H9 (cell line): ENCODE measurements around the gene SLC22A2. TPM values are rescaled to one million over a fixed set of nuclear protein-coding genes. Genes with fewer than 3 reads are reported as not detected.

ENCODE experiments used
- DNase-seq: peaks from one replicate; pipeline ENCODE4 v3.0.0-alpha.2; 2017
- H2AFZ ChIP-seq: one replicate; pipeline ENCODE4 v1.6.1; 2013; ENCODE audit warnings: mild to moderate bottlenecking, low read length, control low read depth, moderate library complexity
- H2AK5ac ChIP-seq: 2 replicates; pipeline ENCODE4 v1.6.1; 2013; ENCODE audit warnings: low read length, control low read depth, mixed read lengths; ENCODE audit not compliant: insufficient read length
- H2BK120ac ChIP-seq: one replicate; pipeline ENCODE4 v1.6.1; 2013; ENCODE audit warnings: low read depth, mild to moderate bottlenecking, low read length, control low read depth, inconsistent platforms; ENCODE audit not compliant: poor library complexity, severe bottlenecking
- H2BK12ac ChIP-seq: 2 replicates; pipeline ENCODE4 v1.6.1; 2013; ENCODE audit warnings: low read length, control low read depth, mixed read lengths, low read depth; ENCODE audit not compliant: insufficient read length
- H2BK15ac ChIP-seq: 2 replicates; pipeline ENCODE4 v1.6.1; 2013; ENCODE audit warnings: low read depth, low read length, control low read depth
- H2BK20ac ChIP-seq: one replicate; pipeline ENCODE4 v1.6.1; 2013; ENCODE audit warnings: low read depth, mild to moderate bottlenecking, low read length, control low read depth, inconsistent platforms; ENCODE audit not compliant: poor library complexity, severe bottlenecking
- H2BK5ac ChIP-seq: 2 replicates; pipeline ENCODE4 v1.6.1; 2013; ENCODE audit warnings: low read length, control low read depth, mixed read lengths; ENCODE audit not compliant: insufficient read length
- H3K14ac ChIP-seq: 2 replicates; pipeline ENCODE4 v1.6.1; 2013; ENCODE audit warnings: low read length, control low read depth; ENCODE audit not compliant: insufficient read depth
- H3K18ac ChIP-seq: 2 replicates; pipeline ENCODE4 v1.6.1; 2013; ENCODE audit warnings: low read depth, mild to moderate bottlenecking, mixed read lengths, low read length, control low read depth; ENCODE audit not compliant: insufficient read length
- H3K23ac ChIP-seq: 2 replicates; pipeline ENCODE4 v1.6.1; 2013; ENCODE audit warnings: low read length, control low read depth, mixed read lengths, low read depth; ENCODE audit not compliant: insufficient read length
- H3K23me2 ChIP-seq: 2 replicates; pipeline ENCODE4 v1.6.1; 2013; ENCODE audit warnings: low read depth, mild to moderate bottlenecking, mixed read lengths, low read length, control low read depth; ENCODE audit not compliant: insufficient read length, poor library complexity, severe bottlenecking
- H3K27ac ChIP-seq: 2 replicates; pipeline ENCODE4 v1.5.1; 2013; ENCODE audit warnings: low read length, control low read depth, mixed read lengths, low read depth; ENCODE audit not compliant: insufficient read length
- H3K27me3 ChIP-seq: 2 replicates; pipeline ENCODE4 v1.6.1; 2013; ENCODE audit warnings: low read length, control low read depth, inconsistent platforms; ENCODE audit not compliant: insufficient read depth
- H3K4ac ChIP-seq: 2 replicates; pipeline ENCODE4 v1.6.1; 2013; ENCODE audit warnings: low read depth, mild to moderate bottlenecking, control low read depth, inconsistent platforms, low read length, moderate library complexity
- H3K4me1 ChIP-seq: 2 replicates; pipeline ENCODE4 v1.6.1; 2013; ENCODE audit warnings: low read length, control low read depth, inconsistent platforms; ENCODE audit not compliant: insufficient read depth
- H3K4me2 ChIP-seq: 2 replicates; pipeline ENCODE4 v1.6.1; 2013; ENCODE audit warnings: low read length, control low read depth, mixed read lengths; ENCODE audit not compliant: insufficient read length, insufficient read depth
- H3K56ac ChIP-seq: 2 replicates; pipeline ENCODE4 v1.6.1; 2013; ENCODE audit warnings: low read depth, mild to moderate bottlenecking, mixed read lengths, low read length, control low read depth; ENCODE audit not compliant: insufficient read length
- H3K79me1 ChIP-seq: 2 replicates; pipeline ENCODE4 v1.6.1; 2013; ENCODE audit warnings: low read depth, mild to moderate bottlenecking, moderate library complexity, low read length, control low read depth, inconsistent platforms; ENCODE audit not compliant: insufficient read depth, poor library complexity, severe bottlenecking
- H3K79me2 ChIP-seq: 2 replicates; pipeline ENCODE4 v1.6.1; 2013; ENCODE audit warnings: low read length, control low read depth, inconsistent platforms; ENCODE audit not compliant: insufficient read depth
- H3K9ac ChIP-seq: 2 replicates; pipeline ENCODE4 v1.6.1; 2013; ENCODE audit warnings: low read length, control low read depth, mixed read lengths; ENCODE audit not compliant: insufficient read length; ENCODE audit errors: extremely low read depth
- H3K9me3 ChIP-seq: one replicate; pipeline ENCODE4 v1.6.1; 2013; ENCODE audit warnings: low read depth, low read length, inconsistent platforms; ENCODE audit not compliant: control insufficient read depth
- H3T11ph ChIP-seq: one replicate; pipeline ENCODE4 v1.6.1; 2013; ENCODE audit warnings: mild to moderate bottlenecking, low read length, control low read depth, inconsistent platforms
- H4K20me1 ChIP-seq: one replicate; pipeline ENCODE4 v1.6.1; 2013; ENCODE audit not compliant: control insufficient read depth, insufficient read length, insufficient read depth
- H4K5ac ChIP-seq: 2 replicates; pipeline ENCODE4 v1.6.1; 2013; ENCODE audit warnings: low read depth, mild to moderate bottlenecking, mixed read lengths, low read length, control low read depth; ENCODE audit not compliant: insufficient read length
- H4K8ac ChIP-seq: replicated peaks from 2 replicates; pipeline ENCODE4 v1.6.1; 2013; ENCODE audit warnings: low read length, control low read depth, mixed read lengths, low read depth; ENCODE audit not compliant: insufficient read length
- H4K91ac ChIP-seq: 2 replicates; pipeline ENCODE4 v1.6.1; 2013; ENCODE audit warnings: low read depth, mild to moderate bottlenecking, moderate library complexity, mixed read lengths, low read length, control low read depth; ENCODE audit not compliant: insufficient read length
- H3K27ac Mint-ChIP-seq, 3 experiments: 2 replicates in 2 of 3; 3 replicates in 1 of 3; pipeline ENCODE4 v1.8.0; 2020 to 2021; ENCODE audit warnings: mixed read lengths in 3 of 3, mild to moderate bottlenecking in 1 of 3, moderate library complexity in 1 of 3
- H3K27me3 Mint-ChIP-seq: 2 replicates; pipeline ENCODE4 v1.8.0; 2021; ENCODE audit warnings: low read depth, mild to moderate bottlenecking, moderate library complexity, mixed read lengths
- H3K36me3 Mint-ChIP-seq, 3 experiments: 2 replicates in 2 of 3; 3 replicates in 1 of 3; pipeline ENCODE4 v1.8.0; 2020 to 2021; ENCODE audit warnings: low read depth in 3 of 3, mixed read lengths in 3 of 3; ENCODE audit not compliant: insufficient read depth in 1 of 3
- H3K4me1 Mint-ChIP-seq, 2 experiments: 2 replicates each; pipeline ENCODE4 v1.8.0; 2020; ENCODE audit warnings: mixed read lengths in 2 of 2
- H3K4me3 Mint-ChIP-seq, 2 experiments: 2 replicates in 1 of 2; 3 replicates in 1 of 2; pipeline ENCODE4 v1.8.0; 2020 to 2021; ENCODE audit warnings: mild to moderate bottlenecking in 2 of 2, mixed read lengths in 2 of 2, moderate library complexity in 1 of 2
- H3K9me3 Mint-ChIP-seq, 2 experiments: 2 replicates in 1 of 2; 3 replicates in 1 of 2; pipeline ENCODE4 v1.8.0; 2020; ENCODE audit warnings: mild to moderate bottlenecking in 2 of 2, mixed read lengths in 2 of 2, moderate library complexity in 1 of 2
- WGBS: extraction: QIAGEN DNeasy Blood & Tissue Kit; methylation state at CpG from one replicate; pipeline ENCODE4 v1.1.7; 2013; ENCODE audit warnings: missing lambda C conversion rate, low lambda C conversion rate, mixed read lengths; ENCODE audit not compliant: insufficient read length; ENCODE audit errors: extremely low coverage; 5-methylcytosine and 5-hydroxymethylcytosine counted together
- total RNA-seq: library from RNA; stranded (reverse); gene quantifications from 2 replicates; pipeline ENCODE4 v1.2.1, GENCODE V29; 2021
- TF ChIP-seq, protein P1 (sequence below): fragments of 200-600 bp; sonication (generic); conservative IDR thresholded peaks from 3 replicates; pipeline ENCODE4 v1.8.0; 2021; ENCODE audit warnings: antibody characterized with exemption, mild to moderate bottlenecking

Gene SLC22A2
- total RNA-seq, 1 experiment from 2014 or later, result 1.0 TPM

DNA sequence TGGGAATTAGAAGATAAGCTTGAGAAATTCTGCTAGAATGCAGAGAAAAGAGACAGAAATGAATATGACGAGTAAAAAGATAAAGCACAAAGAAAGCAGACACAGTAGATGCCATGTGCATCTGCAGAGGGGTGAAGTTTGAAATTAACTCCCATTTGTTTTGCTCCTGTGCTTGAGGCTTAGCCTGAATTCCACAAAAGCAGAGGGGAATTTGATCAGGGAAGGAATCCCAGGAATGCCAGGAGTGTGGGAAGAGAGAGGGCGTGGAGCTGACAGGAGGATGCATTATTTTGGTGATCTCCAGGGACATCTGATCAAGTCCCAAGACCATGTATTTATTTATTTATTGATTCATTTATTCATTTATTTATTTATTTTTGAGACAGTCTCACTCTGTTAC is 81.4 kb downstream of the SLC22A2 start:
- Histone ChIP-seq H2BK5ac (no peak overlapping the region), H3K4ac (no peak overlapping the region), H3K27ac (no peak overlapping the region), H2AFZ (no peak overlapping the region), H4K20me1 (no peaks in the 10 kb centered on the region), H3T11ph (no peak overlapping the region), H3K9ac (no peak overlapping the region), H3K4me2 (no peak overlapping the region), H3K18ac (no peak overlapping the region), H3K4me1 (peaks cover 3% of the 10 kb centered on the region; the same call in 1 of the 2 replicates), H3K56ac (no peak overlapping the region), H3K23ac (no peak overlapping the region), H2BK120ac (no peak overlapping the region), H2BK20ac (no peak overlapping the region), H3K79me1 (no peaks in the 10 kb centered on the region), H4K91ac (no peak overlapping the region), H2AK5ac (no peak overlapping the region), H4K8ac (no peak overlapping the region), H2BK15ac (no peak overlapping the region), H3K9me3 (no peaks in the 10 kb centered on the region), H3K79me2 (no peaks in the 10 kb centered on the region), H4K5ac (no peak overlapping the region), H2BK12ac (no peak overlapping the region), H3K27me3 (no peaks in the 10 kb centered on the region), H3K23me2 (no peaks in the 10 kb centered on the region), H3K14ac (no peak overlapping the region)
- H3K36me3 Mint-ChIP-seq, result peaks cover 0 to 3% (median 0%) of the 10 kb centered on the region in 3 experiments; a peak in 1 of 7 replicates
- no peaks in the 10 kb centered on the region; a peak in 1 of 5 replicates for H3K9me3 Mint-ChIP-seq
- DNase-seq, result no peak
- H3K27ac Mint-ChIP-seq, result peak overlapping the region in 1 of 3 experiments; percentile 41; a peak in 1 of 7 replicates
- no peaks in the 10 kb centered on the region for H3K27me3 Mint-ChIP-seq
- peaks cover 22 to 25% of the 10 kb centered on the region in 2 experiments for H3K4me1 Mint-ChIP-seq
- H3K4me3 Mint-ChIP-seq, result no peak overlapping the region
- no CpG with 5 or more reads among the region's 2 CpGs for WGBS
- TF ChIP-seq, protein P1, sequence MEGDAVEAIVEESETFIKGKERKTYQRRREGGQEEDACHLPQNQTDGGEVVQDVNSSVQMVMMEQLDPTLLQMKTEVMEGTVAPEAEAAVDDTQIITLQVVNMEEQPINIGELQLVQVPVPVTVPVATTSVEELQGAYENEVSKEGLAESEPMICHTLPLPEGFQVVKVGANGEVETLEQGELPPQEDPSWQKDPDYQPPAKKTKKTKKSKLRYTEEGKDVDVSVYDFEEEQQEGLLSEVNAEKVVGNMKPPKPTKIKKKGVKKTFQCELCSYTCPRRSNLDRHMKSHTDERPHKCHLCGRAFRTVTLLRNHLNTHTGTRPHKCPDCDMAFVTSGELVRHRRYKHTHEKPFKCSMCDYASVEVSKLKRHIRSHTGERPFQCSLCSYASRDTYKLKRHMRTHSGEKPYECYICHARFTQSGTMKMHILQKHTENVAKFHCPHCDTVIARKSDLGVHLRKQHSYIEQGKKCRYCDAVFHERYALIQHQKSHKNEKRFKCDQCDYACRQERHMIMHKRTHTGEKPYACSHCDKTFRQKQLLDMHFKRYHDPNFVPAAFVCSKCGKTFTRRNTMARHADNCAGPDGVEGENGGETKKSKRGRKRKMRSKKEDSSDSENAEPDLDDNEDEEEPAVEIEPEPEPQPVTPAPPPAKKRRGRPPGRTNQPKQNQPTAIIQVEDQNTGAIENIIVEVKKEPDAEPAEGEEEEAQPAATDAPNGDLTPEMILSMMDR, result no peak
